Body of pancreas (tissue), 4 donors: ENCODE data around the gene CDKN2AIP. TPM values are rescaled to one million over a fixed set of nuclear protein-coding genes. Genes with fewer than 3 reads are reported as not detected.

Experiments
- ATAC-seq: fragments of 150-250 bp; one replicate; pipeline ENCODE4 v1.9.1; 2016
- DNase-seq, 4 donors: peaks; one replicate each; pipeline ENCODE4 v3.0.0-alpha.2; 2019
- H3K27ac ChIP-seq, 4 donors: fragments of 200-600 bp; sonication (generic); 1 replicate in 3 of 4; 2 replicates in 1 of 4; pipeline versions ENCODE4 v1.5.1 to v1.6.1; 2016 to 2019; ENCODE audit warnings: mild to moderate bottlenecking in 1 of 4, mixed read lengths in 1 of 4, moderate library complexity in 1 of 4
- H3K27me3 ChIP-seq, 2 donors: fragments of 200-600 bp; sonication (generic); one replicate each; pipeline ENCODE4 v1.6.0; 2016; ENCODE audit warnings: mild to moderate bottlenecking in 1 of 2
- H3K36me3 ChIP-seq, 2 donors: fragments of 200-600 bp; sonication (generic); replicated peaks in 1 of 2; 2 replicates each; pipeline ENCODE4 v1.5.1; 2016; ENCODE audit warnings: low read depth in 2 of 2; ENCODE audit not compliant: insufficient read depth in 1 of 2
- H3K4me1 ChIP-seq: fragments of 200-600 bp; sonication (generic); one replicate; pipeline ENCODE4 v1.6.0; 2016
- H3K4me3 ChIP-seq, 2 donors: fragments of 200-600 bp; sonication (generic); 1 replicate in 1 of 2; 2 replicates in 1 of 2; pipeline ENCODE4 v1.5.1; 2016 to 2019
- H3K9me3 ChIP-seq, 3 donors: fragments of 200-600 bp; sonication (generic); 1 replicate in 2 of 3; 2 replicates in 1 of 3; pipeline ENCODE4 v1.5.1; 2016
- CTCF ChIP-seq, 7 experiments: fragments of 450-650 bp in 4 of 7; fragments of 200-600 bp in 3 of 7; sonication (generic) in 3 of 7; IDR thresholded peaks; one replicate each; pipeline ENCODE4 v1.5.1; 2016 to 2019; ENCODE audit warnings: antibody characterized with exemption in 7 of 7
- POLR2A ChIP-seq, 3 donors: fragments of 450-650 bp; IDR thresholded peaks; one replicate each; pipeline ENCODE4 v1.6.1; 2016; ENCODE audit warnings: antibody characterized with exemption in 3 of 3, mild to moderate bottlenecking in 2 of 3
- WGBS, 2 donors: methylation state at CpG; one replicate each; pipeline ENCODE4 v1.1.5; 2017; 5-methylcytosine and 5-hydroxymethylcytosine counted together
- intact Hi-C: fragments of 100-400 bp; cut with DNase I; formaldehyde crosslinking; loops from one replicate; pipeline ENCODE4 v1.15.1; 2023
- total RNA-seq, 2 donors: library from RNA; depleted of rRNA; stranded (reverse); fragments of >200 nt; gene quantifications; one replicate each; pipeline ENCODE4 v1.1.0, GENCODE V29; 2016

Gene CDKN2AIP
- 10 to 100 TPM; 10.9 to 20.4 TPM for total RNA-seq

GRCh38 chr4:183444214-183445096 is at the start of gene CDKN2AIP:
Gene CDKN2AIP, plus strand, starts transcription at chr4:183444636. Its CDS starts 162 bp downstream, at chr4:183444798.
- intact Hi-C loops = no loop called here
- Histone ChIP-seq H3K27me3 (no peaks in the 10 kb centered on the region), H3K27ac (peak within 1 kb of the TSS; percentile 96 to 99 (median 98)), H3K4me1 (peaks cover 46% of the 10 kb centered on the region), H3K36me3 (peaks cover 8 to 9% of the 10 kb centered on the region in 2 donors), H3K4me3 (peak within 1 kb of the TSS; percentile 49 to 90), H3K9me3 (no peaks in the 10 kb centered on the region)
- whole genome bisulfite sequencing, 2 donors = 0% methylated on average over 109 of the region's 109 CpGs; no CpG with 5 or more reads in 1 of the 2 donors
- ATAC-seq (peak; percentile 89), DNase-seq (peak; percentile 92 to 94 (median 94))
- TF ChIP-seq CTCF (IDR thresholded peaks at IDR 0.05) (peak in 4 of 7 experiments; percentile 5 to 22 (median 19)), POLR2A (IDR thresholded peaks at IDR 0.05) (peak; percentile 98 to 99 (median 98))

GRCh38 chr4:183395395-183395794 is 49.0 kb upstream of the CDKN2AIP start:
- Histone ChIP-seq H3K4me3 (no peak overlapping the region), H3K36me3 (no peaks in the 10 kb centered on the region), H3K27ac (no peak overlapping the region), H3K27me3 (no peaks in the 10 kb centered on the region), H3K9me3 (no peaks in the 10 kb centered on the region), H3K4me1 (peaks cover 23% of the 10 kb centered on the region)
- intact Hi-C loops = no loop called here
- DNase-seq = no peak
- TF ChIP-seq CTCF (IDR thresholded peaks at IDR 0.05) = no peak
- TF ChIP-seq POLR2A (IDR thresholded peaks at IDR 0.05) = no peak
- ATAC-seq = no peak
- WGBS, 2 donors = 73 to 74% methylated on average over 5 of the region's 5 CpGs

GRCh38 chr4:183396227-183396637 is 48.2 kb upstream of the CDKN2AIP start:
- no peak for TF ChIP-seq CTCF (IDR thresholded peaks at IDR 0.05)
- no peak for TF ChIP-seq POLR2A (IDR thresholded peaks at IDR 0.05)
- DNase-seq (no peak), ATAC-seq (no peak)
- Histone ChIP-seq H3K4me3 (no peak overlapping the region), H3K27me3 (no peaks in the 10 kb centered on the region), H3K4me1 (peaks cover 15% of the 10 kb centered on the region), H3K9me3 (no peaks in the 10 kb centered on the region), H3K36me3 (no peaks in the 10 kb centered on the region), H3K27ac (no peak overlapping the region)
- intact Hi-C loops = no loop called here

- 82% methylated on average over 14 of the region's 14 CpGs for WGBS, 2 donors
- Histone ChIP-seq H3K36me3 (no peaks in the 10 kb centered on the region), H3K27me3 (no peaks in the 10 kb centered on the region), H3K9me3 (no peaks in the 10 kb centered on the region), H3K4me1 (peaks cover 9% of the 10 kb centered on the region), H3K4me3 (peak overlapping the region in 1 of 2 donors; percentile 29), H3K27ac (no peak overlapping the region)
- TF ChIP-seq CTCF (IDR thresholded peaks at IDR 0.05) = no peak
- DNase-seq (no peak), ATAC-seq (no peak)
- intact Hi-C loops = no loop called here
Measured at GRCh38 chr4:183397741-183398297, 46.6 kb upstream of the CDKN2AIP start.
